NCI-H1048 (cell line): ENCODE data around the gene TMEM61.

ENCODE experiments used
- DNase-seq: peaks from one replicate; lab custom pipeline; 2025; lab: John Stamatoyannopoulos, UW

The TMEM61 gene

GRCh38 chr1:54985556-54985955, 5.1 kb downstream of the TMEM61 start:
- no peak for DNase-seq

GRCh38 chr1:54986025-54986424, 5.6 kb downstream of the TMEM61 start:
- no peak for DNase-seq

- no peak for DNase-seq
These were observed 6.1 kb downstream of the TMEM61 start for GRCh38 chr1:54986533-54986932.

- DNase-seq, result no peak
These were observed 7.0 kb downstream of the TMEM61 start for GRCh38 chr1:54987427-54987826.

- DNase-seq, result no peak
These were observed 7.7 kb downstream of the TMEM61 start for GRCh38 chr1:54987919-54988705.

GRCh38 chr1:54988975-54989374, 8.5 kb downstream of the TMEM61 start:
- DNase-seq, result no peak

- DNase-seq, result no peak
These were observed 9.0 kb downstream of the TMEM61 start for GRCh38 chr1:54989473-54989872.

GRCh38 chr1:54989968-54990810, 9.8 kb downstream of the TMEM61 start:
- no peak for DNase-seq

- DNase-seq, result no peak
These were observed 10.5 kb downstream of the TMEM61 start for GRCh38 chr1:54990916-54991315.

- DNase-seq, result no peak
These were observed 11.5 kb downstream of the TMEM61 start for GRCh38 chr1:54991939-54992338.

- DNase-seq, result no peak
These were observed 12.7 kb downstream of the TMEM61 start for GRCh38 chr1:54993140-54993539.

GRCh38 chr1:54994355-54994990, 14.0 kb downstream of the TMEM61 start:
- DNase-seq, result no peak

GRCh38 chr1:54995013-54995760, 14.8 kb downstream of the TMEM61 start:
- DNase-seq, result no peak

- DNase-seq, result no peak
These were observed 15.4 kb downstream of the TMEM61 start for GRCh38 chr1:54995835-54996234.

GRCh38 chr1:54996359-54996868, 16.0 kb downstream of the TMEM61 start:
- DNase-seq, result no peak

- no peak for DNase-seq
These were observed 16.7 kb downstream of the TMEM61 start for GRCh38 chr1:54996869-54997710.

GRCh38 chr1:54997711-54997986, 17.2 kb downstream of the TMEM61 start:
- no peak for DNase-seq

GRCh38 chr1:54998100-54998499, 17.7 kb downstream of the TMEM61 start:
- DNase-seq, result no peak

- DNase-seq, result no peak
These were observed 18.2 kb downstream of the TMEM61 start, which contains the start of gene BSND for GRCh38 chr1:54998677-54999076. Gene BSND (plus strand): TSS chr1:54998933. CDS start chr1:54999187, 254 bp downstream.

GRCh38 chr1:55000110-55001085, 20.0 kb downstream of the TMEM61 start:
- DNase-seq, result no peak
